ENCODE measurements around the gene RAVER1. TPM values are rescaled to one million over a fixed set of nuclear protein-coding genes. Genes with fewer than 3 reads are reported as not detected.

RAVER1 gene
- total and polyA plus RNA-seq, 2 of the 13 experiments (the other 11 are each of a cell fraction or from before 2014, with no cell fraction given), result 3.6 to 7.9 TPM

DNA sequence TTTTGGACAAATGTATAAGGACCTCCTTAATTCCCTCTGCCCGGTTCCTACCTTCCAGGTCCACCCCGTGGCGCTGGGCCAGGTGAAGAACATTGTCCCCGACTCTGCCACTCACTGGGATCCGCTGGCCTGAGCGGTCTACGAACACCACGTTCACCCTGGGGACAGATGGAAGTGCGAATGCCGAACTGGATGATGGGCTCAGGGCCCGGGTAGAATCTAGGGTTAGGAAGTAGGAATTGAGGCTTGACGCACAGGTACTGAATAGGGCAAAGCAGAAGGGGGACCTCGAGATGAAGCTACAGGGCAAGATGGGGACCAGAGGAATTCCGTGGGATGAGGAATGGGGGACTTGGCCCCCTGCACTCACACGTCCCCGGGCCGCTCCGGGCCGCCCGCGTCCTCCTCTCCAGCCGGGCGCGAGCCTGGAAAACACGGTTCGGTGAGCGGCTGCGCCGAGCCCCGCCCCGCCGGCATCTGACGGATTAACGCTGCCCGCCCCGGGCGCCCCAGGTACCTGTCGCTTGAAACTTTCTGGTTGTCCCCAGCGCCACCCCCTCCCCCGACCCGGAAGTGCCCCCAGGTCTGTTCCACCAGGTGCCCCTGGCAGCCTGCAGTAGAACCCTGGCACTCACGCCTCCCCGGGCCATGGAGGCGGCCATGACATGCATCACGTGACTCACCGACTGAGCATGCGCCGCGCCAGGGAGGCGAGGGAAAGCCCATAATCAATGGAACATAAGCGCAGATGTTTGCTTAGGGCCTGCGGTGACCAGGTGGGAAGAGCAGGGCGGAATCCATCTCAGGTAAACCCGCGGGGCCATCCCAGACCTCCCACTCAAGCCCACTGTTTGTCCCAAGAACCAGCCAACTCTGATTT lies 17.8 kb downstream of the RAVER1 start, which contains the start of gene FDX2 (continued):
- TF ChIP-seq SPEN (CRISPR knock-in tag; IDR thresholded peaks at IDR 0.05; ENCODE audit: low read depth) (no peak; the same call in 1 of the 2 replicates), IRF2 (CRISPR knock-in tag; IDR thresholded peaks at IDR 0.05) (peak; percentile 38; the same call in 1 of the 2 replicates), ZNF589 (CRISPR knock-in tag; conservative IDR thresholded peaks at IDR 0.05) (peak; percentile 31; the same call in 1 of the 2 replicates), ETV5 (CRISPR knock-in tag; IDR thresholded peaks at IDR 0.05; ENCODE audit: borderline replicate concordance) (peak; percentile 56; the same call in 1 of the 2 replicates), ZNF230 (CRISPR knock-in tag; IDR thresholded peaks at IDR 0.05) (0 out of 2 replicates have a peak, but pooled peaks have one; percentile 51), MEIS2 (CRISPR knock-in tag; IDR thresholded peaks at IDR 0.05) (0 out of 2 replicates have a peak, but pooled peaks have one; percentile 18), ZNF335 (CRISPR knock-in tag; IDR thresholded peaks at IDR 0.05) (0 out of 2 replicates have a peak, but pooled peaks have one; percentile 30), ZNF34 (CRISPR knock-in tag; IDR thresholded peaks at IDR 0.05; ENCODE audit: borderline replicate concordance) (0 out of 2 replicates have a peak, but pooled peaks have one; percentile 57), SALL2 (CRISPR knock-in tag; IDR thresholded peaks at IDR 0.05) (peak; percentile 59; the same call in 1 of the 2 replicates), TMF1 (CRISPR knock-in tag; IDR thresholded peaks at IDR 0.05; ENCODE audit: low read depth) (no peak), MED13 (CRISPR knock-in tag; IDR thresholded peaks at IDR 0.05) (no peak), TAF1 (CRISPR knock-in tag; IDR thresholded peaks at IDR 0.05) (peak; percentile 64; the same call in 1 of the 2 replicates)
- TF ChIP-seq, protein P1, sequence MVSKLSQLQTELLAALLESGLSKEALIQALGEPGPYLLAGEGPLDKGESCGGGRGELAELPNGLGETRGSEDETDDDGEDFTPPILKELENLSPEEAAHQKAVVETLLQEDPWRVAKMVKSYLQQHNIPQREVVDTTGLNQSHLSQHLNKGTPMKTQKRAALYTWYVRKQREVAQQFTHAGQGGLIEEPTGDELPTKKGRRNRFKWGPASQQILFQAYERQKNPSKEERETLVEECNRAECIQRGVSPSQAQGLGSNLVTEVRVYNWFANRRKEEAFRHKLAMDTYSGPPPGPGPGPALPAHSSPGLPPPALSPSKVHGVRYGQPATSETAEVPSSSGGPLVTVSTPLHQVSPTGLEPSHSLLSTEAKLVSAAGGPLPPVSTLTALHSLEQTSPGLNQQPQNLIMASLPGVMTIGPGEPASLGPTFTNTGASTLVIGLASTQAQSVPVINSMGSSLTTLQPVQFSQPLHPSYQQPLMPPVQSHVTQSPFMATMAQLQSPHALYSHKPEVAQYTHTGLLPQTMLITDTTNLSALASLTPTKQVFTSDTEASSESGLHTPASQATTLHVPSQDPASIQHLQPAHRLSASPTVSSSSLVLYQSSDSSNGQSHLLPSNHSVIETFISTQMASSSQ (IDR thresholded peaks at IDR 0.05; ENCODE audit: low read depth), result no peak
- TF ChIP-seq, protein P1 (CRISPR knock-in tag; IDR thresholded peaks at IDR 0.05; ENCODE audit: borderline replicate concordance), result peak; percentile 43; the same call in 1 of the 2 replicates
- TF ChIP-seq, protein P2, sequence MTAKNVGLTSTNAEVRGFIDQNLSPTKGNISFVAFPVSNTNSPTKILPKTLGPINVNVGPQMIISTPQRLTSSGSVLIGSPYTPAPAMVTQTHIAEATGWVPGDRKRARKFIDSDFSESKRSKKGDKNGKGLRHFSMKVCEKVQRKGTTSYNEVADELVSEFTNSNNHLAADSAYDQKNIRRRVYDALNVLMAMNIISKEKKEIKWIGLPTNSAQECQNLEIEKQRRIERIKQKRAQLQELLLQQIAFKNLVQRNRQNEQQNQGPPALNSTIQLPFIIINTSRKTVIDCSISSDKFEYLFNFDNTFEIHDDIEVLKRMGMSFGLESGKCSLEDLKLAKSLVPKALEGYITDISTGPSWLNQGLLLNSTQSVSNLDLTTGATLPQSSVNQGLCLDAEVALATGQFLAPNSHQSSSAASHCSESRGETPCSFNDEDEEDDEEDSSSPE (CRISPR knock-in tag; IDR thresholded peaks at IDR 0.05), result 0 out of 2 replicates have a peak, but pooled peaks have one; percentile 43
- TF ChIP-seq, protein P3, sequence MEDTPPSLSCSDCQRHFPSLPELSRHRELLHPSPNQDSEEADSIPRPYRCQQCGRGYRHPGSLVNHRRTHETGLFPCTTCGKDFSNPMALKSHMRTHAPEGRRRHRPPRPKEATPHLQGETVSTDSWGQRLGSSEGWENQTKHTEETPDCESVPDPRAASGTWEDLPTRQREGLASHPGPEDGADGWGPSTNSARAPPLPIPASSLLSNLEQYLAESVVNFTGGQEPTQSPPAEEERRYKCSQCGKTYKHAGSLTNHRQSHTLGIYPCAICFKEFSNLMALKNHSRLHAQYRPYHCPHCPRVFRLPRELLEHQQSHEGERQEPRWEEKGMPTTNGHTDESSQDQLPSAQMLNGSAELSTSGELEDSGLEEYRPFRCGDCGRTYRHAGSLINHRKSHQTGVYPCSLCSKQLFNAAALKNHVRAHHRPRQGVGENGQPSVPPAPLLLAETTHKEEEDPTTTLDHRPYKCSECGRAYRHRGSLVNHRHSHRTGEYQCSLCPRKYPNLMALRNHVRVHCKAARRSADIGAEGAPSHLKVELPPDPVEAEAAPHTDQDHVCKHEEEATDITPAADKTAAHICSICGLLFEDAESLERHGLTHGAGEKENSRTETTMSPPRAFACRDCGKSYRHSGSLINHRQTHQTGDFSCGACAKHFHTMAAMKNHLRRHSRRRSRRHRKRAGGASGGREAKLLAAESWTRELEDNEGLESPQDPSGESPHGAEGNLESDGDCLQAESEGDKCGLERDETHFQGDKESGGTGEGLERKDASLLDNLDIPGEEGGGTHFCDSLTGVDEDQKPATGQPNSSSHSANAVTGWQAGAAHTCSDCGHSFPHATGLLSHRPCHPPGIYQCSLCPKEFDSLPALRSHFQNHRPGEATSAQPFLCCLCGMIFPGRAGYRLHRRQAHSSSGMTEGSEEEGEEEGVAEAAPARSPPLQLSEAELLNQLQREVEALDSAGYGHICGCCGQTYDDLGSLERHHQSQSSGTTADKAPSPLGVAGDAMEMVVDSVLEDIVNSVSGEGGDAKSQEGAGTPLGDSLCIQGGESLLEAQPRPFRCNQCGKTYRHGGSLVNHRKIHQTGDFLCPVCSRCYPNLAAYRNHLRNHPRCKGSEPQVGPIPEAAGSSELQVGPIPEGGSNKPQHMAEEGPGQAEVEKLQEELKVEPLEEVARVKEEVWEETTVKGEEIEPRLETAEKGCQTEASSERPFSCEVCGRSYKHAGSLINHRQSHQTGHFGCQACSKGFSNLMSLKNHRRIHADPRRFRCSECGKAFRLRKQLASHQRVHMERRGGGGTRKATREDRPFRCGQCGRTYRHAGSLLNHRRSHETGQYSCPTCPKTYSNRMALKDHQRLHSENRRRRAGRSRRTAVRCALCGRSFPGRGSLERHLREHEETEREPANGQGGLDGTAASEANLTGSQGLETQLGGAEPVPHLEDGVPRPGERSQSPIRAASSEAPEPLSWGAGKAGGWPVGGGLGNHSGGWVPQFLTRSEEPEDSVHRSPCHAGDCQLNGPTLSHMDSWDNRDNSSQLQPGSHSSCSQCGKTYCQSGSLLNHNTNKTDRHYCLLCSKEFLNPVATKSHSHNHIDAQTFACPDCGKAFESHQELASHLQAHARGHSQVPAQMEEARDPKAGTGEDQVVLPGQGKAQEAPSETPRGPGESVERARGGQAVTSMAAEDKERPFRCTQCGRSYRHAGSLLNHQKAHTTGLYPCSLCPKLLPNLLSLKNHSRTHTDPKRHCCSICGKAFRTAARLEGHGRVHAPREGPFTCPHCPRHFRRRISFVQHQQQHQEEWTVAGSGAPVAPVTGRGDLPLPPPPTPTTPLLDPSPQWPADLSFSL (CRISPR knock-in tag; IDR thresholded peaks at IDR 0.05), result no peak

Measured in HepG2 (cell line).